CD4-positive, alpha-beta T cell (primary cell): ENCODE results near the gene SFTA2. TPM values are rescaled to one million over a fixed set of nuclear protein-coding genes. Genes with fewer than 3 reads are reported as not detected.

ENCODE experiments used
- ATAC-seq: fragments of 200-7000 bp; cut with Tn5 transposase; one replicate; pipeline ENCODE4 v1.10.0; 2022; ENCODE audit warnings: mild to moderate bottlenecking; ENCODE audit not compliant: poor library complexity
- CTCF ChIA-PET: fragments of 350-600 bp; sonication (Branson Sonifier 250); formaldehyde crosslinking; loops from one replicate; lab custom pipeline; 2021; ENCODE audit warnings: antibody characterized with exemption, inconsistent platforms; lab: Charles Lee
- POLR2A ChIA-PET: fragments of 350-600 bp; sonication (Branson Sonifier 250); formaldehyde crosslinking; loops from one replicate; lab custom pipeline; 2021; ENCODE audit warnings: antibody characterized with exemption, inconsistent platforms; lab: Charles Lee
- DNase-seq, 14 experiments: peaks; one replicate each; pipeline ENCODE4 v3.0.0-alpha.2; 2013 to 2020; ENCODE audit warnings: mixed read lengths in 2 of 14
- H3K27ac ChIP-seq, 2 donors: one replicate each; pipeline versions ENCODE4 v1.5.1 to v1.7.0; 2013; ENCODE audit warnings: low read length in 2 of 2, low read depth in 1 of 2, mild to moderate bottlenecking in 1 of 2
- H3K27me3 ChIP-seq, 2 experiments: 1 replicate in 1 of 2; 2 replicates in 1 of 2; pipeline versions ENCODE4 v1.6.1 to v1.7.0; 2013; ENCODE audit warnings: low read length in 2 of 2, control low read depth in 1 of 2, mild to moderate bottlenecking in 1 of 2, moderate library complexity in 1 of 2; ENCODE audit not compliant: insufficient read depth in 2 of 2, control insufficient read depth in 1 of 2
- H3K36me3 ChIP-seq: one replicate; pipeline ENCODE4 v1.6.1; 2013; ENCODE audit warnings: low read length, control low read depth; ENCODE audit not compliant: insufficient read depth
- H3K4me1 ChIP-seq: one replicate; pipeline ENCODE4 v1.6.1; 2013; ENCODE audit warnings: low read length, control low read depth; ENCODE audit not compliant: insufficient read depth
- H3K4me3 ChIP-seq: one replicate; pipeline ENCODE4 v1.5.1; 2013; ENCODE audit warnings: mild to moderate bottlenecking, low read length, moderate library complexity
- H3K9me3 ChIP-seq, 2 experiments: 1 replicate in 1 of 2; 2 replicates in 1 of 2; pipeline versions ENCODE4 v1.6.1 to v1.7.0; 2013; ENCODE audit warnings: low read length in 2 of 2, mild to moderate bottlenecking in 2 of 2, control low read depth in 1 of 2, moderate library complexity in 1 of 2; ENCODE audit not compliant: control insufficient read depth in 1 of 2, insufficient read depth in 1 of 2
- H3K27ac Mint-ChIP-seq: one replicate; pipeline ENCODE4 v1.8.0; 2020; ENCODE audit warnings: mixed read lengths
- H3K27me3 Mint-ChIP-seq: one replicate; pipeline ENCODE4 v1.8.0; 2021; ENCODE audit warnings: mixed read lengths
- H3K36me3 Mint-ChIP-seq: one replicate; pipeline ENCODE4 v1.8.0; 2021; ENCODE audit warnings: low read depth, mixed read lengths
- H3K4me1 Mint-ChIP-seq: one replicate; pipeline ENCODE4 v1.8.0; 2021; ENCODE audit warnings: low read depth, mixed read lengths
- H3K4me3 Mint-ChIP-seq: one replicate; pipeline ENCODE4 v1.8.0; 2020; ENCODE audit warnings: mild to moderate bottlenecking, mixed read lengths
- H3K9me3 Mint-ChIP-seq: one replicate; pipeline ENCODE4 v1.8.0; 2020; ENCODE audit warnings: mixed read lengths
- intact Hi-C, 2 experiments: fragments of 100-400 bp; cut with DNase I in 1 of 2; cut with micrococcal nuclease in 1 of 2; formaldehyde crosslinking; loops; one replicate each; pipeline versions ENCODE4 v1.15.1 to v1.9.0; 2023 to 2025; cut with DNase I, micrococcal nuclease
- total RNA-seq, 174 experiments: library from RNA in 2 of 174; stranded (reverse) in 2 of 174; gene quantifications; one replicate each; pipeline ENCODE4 v1.2.3 and lab custom pipeline; 2021 to 2026
- TF ChIP-seq, protein P1 (sequence below): fragments of 200-600 bp; IDR thresholded peaks from one replicate; pipeline ENCODE4 v1.8.0; 2022; ENCODE audit warnings: antibody characterized with exemption, mild to moderate bottlenecking

The SFTA2 gene
- total RNA-seq, 2 experiments from 2014 or later, result not detected

DNA sequence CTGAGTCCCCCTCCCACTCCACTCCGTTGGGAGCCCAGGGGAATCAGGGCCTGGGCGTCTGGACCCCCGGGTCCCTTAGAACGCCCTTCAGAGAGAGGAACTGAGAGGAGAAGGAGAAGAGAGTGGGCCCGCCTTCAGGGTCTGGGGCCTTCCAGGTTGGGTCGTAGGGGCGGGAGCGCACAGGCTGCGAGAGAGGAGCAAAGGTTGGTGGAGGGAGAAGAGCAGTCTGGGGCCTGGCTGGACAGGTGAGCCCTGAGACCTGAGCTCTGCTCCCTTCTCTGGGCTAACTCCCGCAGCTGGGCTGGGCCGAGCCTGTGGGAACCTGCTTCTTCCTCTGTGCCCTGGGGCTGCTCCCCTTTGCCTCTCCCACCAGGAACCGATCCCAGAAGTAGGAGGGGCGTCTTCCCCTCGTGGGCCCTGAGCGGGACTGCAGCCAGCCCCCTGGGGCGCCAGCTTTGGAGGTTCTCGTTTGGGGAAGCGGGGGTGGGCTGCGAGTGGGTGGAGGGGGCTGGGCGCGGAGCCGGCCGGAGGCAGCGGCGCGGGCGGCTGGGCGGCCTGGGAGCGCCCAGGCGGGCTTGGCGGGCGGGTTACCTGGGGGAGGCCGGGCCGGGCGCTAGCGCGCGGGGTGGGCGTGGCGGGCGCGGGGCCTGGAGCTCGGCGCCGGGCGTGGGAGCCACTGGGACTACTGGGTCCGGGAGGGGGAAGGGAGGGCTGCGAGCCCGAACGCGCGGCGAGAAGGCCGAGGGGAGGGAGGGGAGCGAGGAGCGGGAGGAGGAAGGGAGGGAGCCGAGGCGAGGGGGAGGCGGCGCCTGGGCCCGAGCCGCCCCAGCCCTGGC lies 48.1 kb downstream of the SFTA2 start, which contains the start of gene DDR1:
DDR1 (plus strand) TSS at position 835 of the 836 bp plus-strand sequence. CDS start 4,211 bp downstream, outside the sequence.
- CTCF ChIA-PET, result interaction anchor here (0.6 to 0.9 kb wide), 2 partner anchors 139 to 202 kb away, joined by 3 read pairs; no protein-coding TSS in a partner anchor
- H3K27me3 ChIP-seq, result no peaks in the 10 kb centered on the region
- Mint-ChIP-seq H3K27ac (peak within 1 kb of the TSS; percentile 66), H3K4me1 (peaks cover 33% of the 10 kb centered on the region), H3K27me3 (no peaks in the 10 kb centered on the region), H3K4me3 (peak within 1 kb of the TSS; percentile 89), H3K9me3 (no peaks in the 10 kb centered on the region), H3K36me3 (no peaks in the 10 kb centered on the region)
- TF ChIP-seq, protein P1, sequence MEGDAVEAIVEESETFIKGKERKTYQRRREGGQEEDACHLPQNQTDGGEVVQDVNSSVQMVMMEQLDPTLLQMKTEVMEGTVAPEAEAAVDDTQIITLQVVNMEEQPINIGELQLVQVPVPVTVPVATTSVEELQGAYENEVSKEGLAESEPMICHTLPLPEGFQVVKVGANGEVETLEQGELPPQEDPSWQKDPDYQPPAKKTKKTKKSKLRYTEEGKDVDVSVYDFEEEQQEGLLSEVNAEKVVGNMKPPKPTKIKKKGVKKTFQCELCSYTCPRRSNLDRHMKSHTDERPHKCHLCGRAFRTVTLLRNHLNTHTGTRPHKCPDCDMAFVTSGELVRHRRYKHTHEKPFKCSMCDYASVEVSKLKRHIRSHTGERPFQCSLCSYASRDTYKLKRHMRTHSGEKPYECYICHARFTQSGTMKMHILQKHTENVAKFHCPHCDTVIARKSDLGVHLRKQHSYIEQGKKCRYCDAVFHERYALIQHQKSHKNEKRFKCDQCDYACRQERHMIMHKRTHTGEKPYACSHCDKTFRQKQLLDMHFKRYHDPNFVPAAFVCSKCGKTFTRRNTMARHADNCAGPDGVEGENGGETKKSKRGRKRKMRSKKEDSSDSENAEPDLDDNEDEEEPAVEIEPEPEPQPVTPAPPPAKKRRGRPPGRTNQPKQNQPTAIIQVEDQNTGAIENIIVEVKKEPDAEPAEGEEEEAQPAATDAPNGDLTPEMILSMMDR, result no peak
- POLR2A ChIA-PET, result interaction anchor here (0.7 to 2.3 kb wide), 9 partner anchors 23 to 270 kb away, joined by 3 to 9 read pairs (median 4); partner anchors contain the start of genes GTF2H4 and VARS2
- peak within 1 kb of the TSS; percentile 62 for H3K4me3 ChIP-seq
- H3K9me3 ChIP-seq, result no peaks in the 10 kb centered on the region
- no peaks in the 10 kb centered on the region for H3K36me3 ChIP-seq
- DNase-seq (peak in 12 of 14 experiments; percentile 19 to 76 (median 46)), ATAC-seq (peak; percentile 59)
- intact Hi-C loops, result loop anchor here in 1 of 2 experiments (10.0 kb wide), 1 partner anchor 429 kb away; no protein-coding TSS in a partner anchor
- peaks cover 35% of the 10 kb centered on the region for H3K4me1 ChIP-seq
- H3K27ac ChIP-seq, result peak within 1 kb of the TSS in 1 of 2 donors; percentile 29

DNA sequence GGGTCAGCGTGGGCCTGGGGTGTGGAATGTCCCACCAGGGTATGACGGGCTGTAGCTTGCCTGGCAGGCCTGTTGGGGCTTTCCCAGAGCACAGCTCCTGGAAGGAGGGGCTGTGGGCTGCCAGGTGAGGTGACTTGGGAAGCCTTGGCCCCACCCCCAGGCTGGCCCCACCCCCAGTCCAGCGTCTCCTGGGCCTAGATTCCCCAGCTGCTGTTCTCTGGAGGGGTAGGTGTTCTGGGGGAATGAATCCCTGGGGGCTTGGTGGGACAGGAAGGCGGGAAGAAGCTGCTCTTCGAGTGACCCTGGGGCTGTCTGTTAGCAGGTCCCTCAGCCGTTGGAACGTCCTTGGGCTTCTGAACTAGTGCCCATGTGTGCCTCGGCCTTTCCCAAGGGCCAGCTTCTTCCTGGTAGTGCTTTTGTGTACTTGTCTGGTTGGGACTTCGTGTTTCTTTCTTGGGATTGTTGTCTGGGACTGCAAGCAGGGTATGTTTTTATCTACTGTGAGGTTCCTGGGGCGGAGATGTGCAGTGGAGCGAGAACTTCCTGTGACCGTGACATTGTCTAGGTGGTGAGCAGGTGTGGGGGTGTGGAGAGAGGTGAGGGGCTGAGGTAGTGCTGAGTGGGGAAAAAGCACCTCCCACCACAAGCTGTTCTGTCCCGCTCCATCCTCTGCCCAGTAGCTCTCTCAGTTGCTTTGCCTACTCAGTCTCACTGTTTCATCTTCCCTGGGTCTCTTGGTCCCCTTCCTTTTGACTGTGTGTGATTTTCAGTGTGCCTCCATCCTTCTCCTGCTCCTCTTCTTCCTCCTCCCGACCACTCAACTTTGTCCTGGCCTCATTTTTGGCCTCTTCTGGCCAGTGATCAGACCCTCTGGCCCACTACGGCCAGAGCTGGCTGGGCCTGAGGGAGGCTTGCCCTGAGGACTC lies 48.9 kb downstream of the SFTA2 start:
- Mint-ChIP-seq H3K36me3 (no peaks in the 10 kb centered on the region), H3K4me1 (peaks cover 40% of the 10 kb centered on the region), H3K9me3 (no peaks in the 10 kb centered on the region), H3K27me3 (no peaks in the 10 kb centered on the region), H3K4me3 (peak overlapping the region; percentile 89), H3K27ac (peak overlapping the region; percentile 66)
- DNase-seq, result peak in 4 of 14 experiments; percentile 14 to 54 (median 42)
- ChIA-PET CTCF (interaction anchor here (1.1 to 1.3 kb wide), 3 partner anchors 55 to 152 kb away, joined by 3 read pairs; no protein-coding TSS in a partner anchor), POLR2A (interaction anchor here (0.7 to 2.3 kb wide), 5 partner anchors 25 to 161 kb away, joined by 3 to 9 read pairs (median 5); partner anchors contain the start of gene GTF2H4)
- Histone ChIP-seq H3K36me3 (no peaks in the 10 kb centered on the region), H3K4me1 (peaks cover 37% of the 10 kb centered on the region), H3K27me3 (no peaks in the 10 kb centered on the region), H3K27ac (peak overlapping the region in 1 of 2 donors; percentile 29), H3K4me3 (peak overlapping the region; percentile 62), H3K9me3 (no peaks in the 10 kb centered on the region)
- ATAC-seq, result no peak
- TF ChIP-seq, protein P1, result no peak
- intact Hi-C loops, result loop anchor here in 1 of 2 experiments (10.0 kb wide), 1 partner anchor 428 kb away; no protein-coding TSS in a partner anchor
